ENCODE data around the gene SMG6.
A peak's percentile ranks its signal among the peaks of the same experiment; 100 is the strongest.

The SMG6 gene

GRCh38 chr17:2070241-2071023, 233.2 kb downstream of the SMG6 start:
- DNase-seq = peak; percentile 27

GRCh38 chr17:2068519-2069051, 235.0 kb downstream of the SMG6 start:
- DNase-seq = no peak

- DNase-seq = no peak
These were observed 235.5 kb downstream of the SMG6 start for GRCh38 chr17:2068031-2068518.

GRCh38 chr17:2067608-2068024, 236.0 kb downstream of the SMG6 start:
- no peak for DNase-seq

- DNase-seq = no peak
These were observed 236.5 kb downstream of the SMG6 start for GRCh38 chr17:2067048-2067561.

GRCh38 chr17:2065949-2066400, 237.6 kb downstream of the SMG6 start:
- DNase-seq = no peak

GRCh38 chr17:2064980-2065785, 238.4 kb downstream of the SMG6 start:
- peak; percentile 30 for DNase-seq

- no peak for DNase-seq
These were observed 239.0 kb downstream of the SMG6 start for GRCh38 chr17:2064520-2064971.

- DNase-seq = no peak
These were observed 239.5 kb downstream of the SMG6 start for GRCh38 chr17:2064147-2064489.

- no peak for DNase-seq
These were observed 240.1 kb downstream of the SMG6 start for GRCh38 chr17:2063261-2064146.

GRCh38 chr17:2062571-2063183, 240.9 kb downstream of the SMG6 start:
- no peak for DNase-seq

- DNase-seq = no peak
These were observed 242.1 kb downstream of the SMG6 start for GRCh38 chr17:2061441-2061958.

GRCh38 chr17:2060681-2061440, 242.7 kb downstream of the SMG6 start:
- no peak for DNase-seq

GRCh38 chr17:2060385-2060658, 243.3 kb downstream of the SMG6 start:
- DNase-seq = no peak

- DNase-seq = no peak
These were observed 243.8 kb downstream of the SMG6 start for GRCh38 chr17:2059547-2060384.

- peak; percentile 34 for DNase-seq
These were observed 244.7 kb downstream of the SMG6 start for GRCh38 chr17:2058586-2059546.

GRCh38 chr17:2057760-2058585, 245.6 kb downstream of the SMG6 start:
- no peak for DNase-seq

GRCh38 chr17:2057175-2057759, 246.3 kb downstream of the SMG6 start:
- no peak for DNase-seq
